ENCODE results near the gene FUBP1. TPM values are rescaled to one million over a fixed set of nuclear protein-coding genes. Genes with fewer than 3 reads are reported as not detected.

FUBP1 gene
- total RNA-seq, 1 experiment from 2014 or later: 271 TPM

DNA sequence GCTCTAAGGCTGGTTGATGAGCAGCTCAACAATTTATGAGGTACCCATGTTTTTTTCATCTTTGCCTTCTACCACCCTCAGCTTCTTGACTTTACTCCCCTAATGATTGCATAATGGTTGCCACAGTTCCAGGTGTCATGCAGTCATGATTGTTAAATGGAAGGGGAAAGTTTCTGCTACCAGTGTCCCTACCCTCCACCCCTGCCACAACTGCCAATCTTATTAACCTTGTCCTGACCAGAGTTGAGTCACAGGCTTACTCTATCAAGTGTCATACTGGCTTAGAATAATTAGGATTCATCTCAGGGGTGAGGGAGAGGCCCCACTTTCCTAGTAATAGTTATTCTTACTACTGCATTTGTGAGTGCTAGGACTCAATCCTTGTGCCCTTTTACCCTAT, 7.9 kb upstream of the FUBP1 start:
- Histone ChIP-seq H3K27me3 (ENCODE audit: insufficient read depth, low read length) (no peaks in the 10 kb centered on the region), H3K79me1 (ENCODE audit: insufficient read depth, low read depth, low read length, poor library complexity, severe bottlenecking) (no peaks in the 10 kb centered on the region), H2BK15ac (ENCODE audit: low read depth, low read length) (no peak overlapping the region), H2AFZ (ENCODE audit: low read length) (no peak overlapping the region), H4K91ac (ENCODE audit: insufficient read length, low read depth, low read length) (no peak overlapping the region), H4K20me1 (ENCODE audit: control insufficient read depth, insufficient read depth, insufficient read length) (no peaks in the 10 kb centered on the region), H2BK120ac (ENCODE audit: low read depth, low read length, poor library complexity, severe bottlenecking) (no peak overlapping the region), H4K5ac (ENCODE audit: insufficient read length, low read depth, low read length) (no peak overlapping the region), H2BK5ac (ENCODE audit: insufficient read length, low read length) (no peak overlapping the region), H3K14ac (ENCODE audit: insufficient read depth, low read length) (no peak overlapping the region), H2BK12ac (ENCODE audit: insufficient read length, low read depth, low read length) (no peak overlapping the region), H3K56ac (ENCODE audit: insufficient read length, low read depth, low read length) (no peak overlapping the region), H3K9me3 (ENCODE audit: control insufficient read depth, low read depth, low read length) (no peaks in the 10 kb centered on the region), H3K4ac (ENCODE audit: low read depth, low read length) (no peak overlapping the region), H3K27ac (ENCODE audit: insufficient read length, low read depth, low read length) (no peak overlapping the region), H3K18ac (ENCODE audit: insufficient read length, low read depth, low read length) (no peak overlapping the region), H3K79me2 (ENCODE audit: insufficient read depth, low read length) (peaks cover 9% of the 10 kb centered on the region; the same call in 1 of the 2 replicates), H2BK20ac (ENCODE audit: low read depth, low read length, poor library complexity, severe bottlenecking) (no peak overlapping the region), H3K4me1 (ENCODE audit: insufficient read depth, low read length) (no peaks in the 10 kb centered on the region), H3K23me2 (ENCODE audit: insufficient read length, low read depth, low read length, poor library complexity, severe bottlenecking) (no peaks in the 10 kb centered on the region), H3K4me2 (ENCODE audit: insufficient read depth, insufficient read length, low read length) (no peak overlapping the region), H4K8ac (replicated peaks; ENCODE audit: insufficient read length, low read depth, low read length) (no peak overlapping the region), H2AK5ac (ENCODE audit: insufficient read length, low read length) (no peak overlapping the region), H3K23ac (ENCODE audit: insufficient read length, low read depth, low read length) (no peak overlapping the region), H3T11ph (ENCODE audit: low read length) (no peak overlapping the region), H3K9ac (ENCODE audit: extremely low read depth, insufficient read length, low read length) (no peak overlapping the region)
- Mint-ChIP-seq H3K9me3 (no peaks in the 10 kb centered on the region), H3K4me3 (no peak overlapping the region), H3K36me3 (ENCODE audit: insufficient read depth in 1 of 3, low read depth in 3 of 3) (peaks cover 2 to 9% (median 3%) of the 10 kb centered on the region in 3 experiments; a peak in 3 of 7 replicates), H3K27me3 (ENCODE audit: low read depth) (no peaks in the 10 kb centered on the region), H3K27ac (no peak overlapping the region), H3K4me1 (peaks cover 39 to 43% of the 10 kb centered on the region in 2 experiments)
- DNase-seq: no peak
- TF ChIP-seq, protein P1, sequence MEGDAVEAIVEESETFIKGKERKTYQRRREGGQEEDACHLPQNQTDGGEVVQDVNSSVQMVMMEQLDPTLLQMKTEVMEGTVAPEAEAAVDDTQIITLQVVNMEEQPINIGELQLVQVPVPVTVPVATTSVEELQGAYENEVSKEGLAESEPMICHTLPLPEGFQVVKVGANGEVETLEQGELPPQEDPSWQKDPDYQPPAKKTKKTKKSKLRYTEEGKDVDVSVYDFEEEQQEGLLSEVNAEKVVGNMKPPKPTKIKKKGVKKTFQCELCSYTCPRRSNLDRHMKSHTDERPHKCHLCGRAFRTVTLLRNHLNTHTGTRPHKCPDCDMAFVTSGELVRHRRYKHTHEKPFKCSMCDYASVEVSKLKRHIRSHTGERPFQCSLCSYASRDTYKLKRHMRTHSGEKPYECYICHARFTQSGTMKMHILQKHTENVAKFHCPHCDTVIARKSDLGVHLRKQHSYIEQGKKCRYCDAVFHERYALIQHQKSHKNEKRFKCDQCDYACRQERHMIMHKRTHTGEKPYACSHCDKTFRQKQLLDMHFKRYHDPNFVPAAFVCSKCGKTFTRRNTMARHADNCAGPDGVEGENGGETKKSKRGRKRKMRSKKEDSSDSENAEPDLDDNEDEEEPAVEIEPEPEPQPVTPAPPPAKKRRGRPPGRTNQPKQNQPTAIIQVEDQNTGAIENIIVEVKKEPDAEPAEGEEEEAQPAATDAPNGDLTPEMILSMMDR (conservative IDR thresholded peaks at IDR 0.05): no peak

All from H9 (cell line).